Measurements from ENCODE around the gene CFTR.

DNA sequence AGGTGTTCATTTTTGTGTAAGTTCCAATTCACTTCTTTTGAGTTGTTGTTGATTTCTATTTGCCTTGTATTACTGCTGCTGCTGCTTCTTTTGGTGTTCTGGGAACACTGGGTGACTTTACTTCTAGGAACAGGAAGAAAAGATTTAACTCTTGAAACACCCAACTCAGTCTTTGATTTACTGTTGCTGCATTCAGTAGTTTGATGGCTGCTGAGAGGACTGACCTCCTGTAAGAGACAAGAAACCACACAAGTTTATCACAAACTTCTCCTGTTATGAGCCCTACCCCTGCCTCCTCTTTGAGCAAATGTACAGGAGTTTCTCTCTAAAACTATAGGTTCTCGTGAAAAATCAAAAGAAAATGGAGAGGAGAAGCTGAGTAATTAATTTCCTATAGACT is 231.7 kb downstream of the CFTR start:
- TF ChIP-seq, protein P1, sequence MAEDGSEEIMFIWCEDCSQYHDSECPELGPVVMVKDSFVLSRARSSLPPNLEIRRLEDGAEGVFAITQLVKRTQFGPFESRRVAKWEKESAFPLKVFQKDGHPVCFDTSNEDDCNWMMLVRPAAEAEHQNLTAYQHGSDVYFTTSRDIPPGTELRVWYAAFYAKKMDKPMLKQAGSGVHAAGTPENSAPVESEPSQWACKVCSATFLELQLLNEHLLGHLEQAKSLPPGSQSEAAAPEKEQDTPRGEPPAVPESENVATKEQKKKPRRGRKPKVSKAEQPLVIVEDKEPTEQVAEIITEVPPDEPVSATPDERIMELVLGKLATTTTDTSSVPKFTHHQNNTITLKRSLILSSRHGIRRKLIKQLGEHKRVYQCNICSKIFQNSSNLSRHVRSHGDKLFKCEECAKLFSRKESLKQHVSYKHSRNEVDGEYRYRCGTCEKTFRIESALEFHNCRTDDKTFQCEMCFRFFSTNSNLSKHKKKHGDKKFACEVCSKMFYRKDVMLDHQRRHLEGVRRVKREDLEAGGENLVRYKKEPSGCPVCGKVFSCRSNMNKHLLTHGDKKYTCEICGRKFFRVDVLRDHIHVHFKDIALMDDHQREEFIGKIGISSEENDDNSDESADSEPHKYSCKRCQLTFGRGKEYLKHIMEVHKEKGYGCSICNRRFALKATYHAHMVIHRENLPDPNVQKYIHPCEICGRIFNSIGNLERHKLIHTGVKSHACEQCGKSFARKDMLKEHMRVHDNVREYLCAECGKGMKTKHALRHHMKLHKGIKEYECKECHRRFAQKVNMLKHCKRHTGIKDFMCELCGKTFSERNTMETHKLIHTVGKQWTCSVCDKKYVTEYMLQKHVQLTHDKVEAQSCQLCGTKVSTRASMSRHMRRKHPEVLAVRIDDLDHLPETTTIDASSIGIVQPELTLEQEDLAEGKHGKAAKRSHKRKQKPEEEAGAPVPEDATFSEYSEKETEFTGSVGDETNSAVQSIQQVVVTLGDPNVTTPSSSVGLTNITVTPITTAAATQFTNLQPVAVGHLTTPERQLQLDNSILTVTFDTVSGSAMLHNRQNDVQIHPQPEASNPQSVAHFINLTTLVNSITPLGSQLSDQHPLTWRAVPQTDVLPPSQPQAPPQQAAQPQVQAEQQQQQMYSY (CRISPR knock-in tag; IDR thresholded peaks at IDR 0.05) = no peak
- no peak for TF ChIP-seq NFYB (CRISPR knock-in tag; conservative IDR thresholded peaks at IDR 0.05; ENCODE audit: low read depth)
- TF ChIP-seq, protein P2, sequence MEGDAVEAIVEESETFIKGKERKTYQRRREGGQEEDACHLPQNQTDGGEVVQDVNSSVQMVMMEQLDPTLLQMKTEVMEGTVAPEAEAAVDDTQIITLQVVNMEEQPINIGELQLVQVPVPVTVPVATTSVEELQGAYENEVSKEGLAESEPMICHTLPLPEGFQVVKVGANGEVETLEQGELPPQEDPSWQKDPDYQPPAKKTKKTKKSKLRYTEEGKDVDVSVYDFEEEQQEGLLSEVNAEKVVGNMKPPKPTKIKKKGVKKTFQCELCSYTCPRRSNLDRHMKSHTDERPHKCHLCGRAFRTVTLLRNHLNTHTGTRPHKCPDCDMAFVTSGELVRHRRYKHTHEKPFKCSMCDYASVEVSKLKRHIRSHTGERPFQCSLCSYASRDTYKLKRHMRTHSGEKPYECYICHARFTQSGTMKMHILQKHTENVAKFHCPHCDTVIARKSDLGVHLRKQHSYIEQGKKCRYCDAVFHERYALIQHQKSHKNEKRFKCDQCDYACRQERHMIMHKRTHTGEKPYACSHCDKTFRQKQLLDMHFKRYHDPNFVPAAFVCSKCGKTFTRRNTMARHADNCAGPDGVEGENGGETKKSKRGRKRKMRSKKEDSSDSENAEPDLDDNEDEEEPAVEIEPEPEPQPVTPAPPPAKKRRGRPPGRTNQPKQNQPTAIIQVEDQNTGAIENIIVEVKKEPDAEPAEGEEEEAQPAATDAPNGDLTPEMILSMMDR (IDR thresholded peaks at IDR 0.05) = no peak
- TF ChIP-seq, protein P3, sequence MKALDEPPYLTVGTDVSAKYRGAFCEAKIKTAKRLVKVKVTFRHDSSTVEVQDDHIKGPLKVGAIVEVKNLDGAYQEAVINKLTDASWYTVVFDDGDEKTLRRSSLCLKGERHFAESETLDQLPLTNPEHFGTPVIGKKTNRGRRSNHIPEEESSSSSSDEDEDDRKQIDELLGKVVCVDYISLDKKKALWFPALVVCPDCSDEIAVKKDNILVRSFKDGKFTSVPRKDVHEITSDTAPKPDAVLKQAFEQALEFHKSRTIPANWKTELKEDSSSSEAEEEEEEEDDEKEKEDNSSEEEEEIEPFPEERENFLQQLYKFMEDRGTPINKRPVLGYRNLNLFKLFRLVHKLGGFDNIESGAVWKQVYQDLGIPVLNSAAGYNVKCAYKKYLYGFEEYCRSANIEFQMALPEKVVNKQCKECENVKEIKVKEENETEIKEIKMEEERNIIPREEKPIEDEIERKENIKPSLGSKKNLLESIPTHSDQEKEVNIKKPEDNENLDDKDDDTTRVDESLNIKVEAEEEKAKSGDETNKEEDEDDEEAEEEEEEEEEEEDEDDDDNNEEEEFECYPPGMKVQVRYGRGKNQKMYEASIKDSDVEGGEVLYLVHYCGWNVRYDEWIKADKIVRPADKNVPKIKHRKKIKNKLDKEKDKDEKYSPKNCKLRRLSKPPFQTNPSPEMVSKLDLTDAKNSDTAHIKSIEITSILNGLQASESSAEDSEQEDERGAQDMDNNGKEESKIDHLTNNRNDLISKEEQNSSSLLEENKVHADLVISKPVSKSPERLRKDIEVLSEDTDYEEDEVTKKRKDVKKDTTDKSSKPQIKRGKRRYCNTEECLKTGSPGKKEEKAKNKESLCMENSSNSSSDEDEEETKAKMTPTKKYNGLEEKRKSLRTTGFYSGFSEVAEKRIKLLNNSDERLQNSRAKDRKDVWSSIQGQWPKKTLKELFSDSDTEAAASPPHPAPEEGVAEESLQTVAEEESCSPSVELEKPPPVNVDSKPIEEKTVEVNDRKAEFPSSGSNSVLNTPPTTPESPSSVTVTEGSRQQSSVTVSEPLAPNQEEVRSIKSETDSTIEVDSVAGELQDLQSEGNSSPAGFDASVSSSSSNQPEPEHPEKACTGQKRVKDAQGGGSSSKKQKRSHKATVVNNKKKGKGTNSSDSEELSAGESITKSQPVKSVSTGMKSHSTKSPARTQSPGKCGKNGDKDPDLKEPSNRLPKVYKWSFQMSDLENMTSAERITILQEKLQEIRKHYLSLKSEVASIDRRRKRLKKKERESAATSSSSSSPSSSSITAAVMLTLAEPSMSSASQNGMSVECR (CRISPR knock-in tag; IDR thresholded peaks at IDR 0.05; ENCODE audit: borderline replicate concordance) = no peak
- no peak for TF ChIP-seq NR1H2 (CRISPR knock-in tag; IDR thresholded peaks at IDR 0.05)
- TF ChIP-seq, protein P4, sequence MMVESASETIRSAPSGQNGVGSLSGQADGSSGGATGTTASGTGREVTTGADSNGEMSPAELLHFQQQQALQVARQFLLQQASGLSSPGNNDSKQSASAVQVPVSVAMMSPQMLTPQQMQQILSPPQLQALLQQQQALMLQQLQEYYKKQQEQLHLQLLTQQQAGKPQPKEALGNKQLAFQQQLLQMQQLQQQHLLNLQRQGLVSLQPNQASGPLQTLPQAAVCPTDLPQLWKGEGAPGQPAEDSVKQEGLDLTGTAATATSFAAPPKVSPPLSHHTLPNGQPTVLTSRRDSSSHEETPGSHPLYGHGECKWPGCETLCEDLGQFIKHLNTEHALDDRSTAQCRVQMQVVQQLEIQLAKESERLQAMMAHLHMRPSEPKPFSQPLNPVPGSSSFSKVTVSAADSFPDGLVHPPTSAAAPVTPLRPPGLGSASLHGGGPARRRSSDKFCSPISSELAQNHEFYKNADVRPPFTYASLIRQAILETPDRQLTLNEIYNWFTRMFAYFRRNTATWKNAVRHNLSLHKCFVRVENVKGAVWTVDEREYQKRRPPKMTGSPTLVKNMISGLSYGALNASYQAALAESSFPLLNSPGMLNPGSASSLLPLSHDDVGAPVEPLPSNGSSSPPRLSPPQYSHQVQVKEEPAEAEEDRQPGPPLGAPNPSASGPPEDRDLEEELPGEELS (CRISPR knock-in tag; IDR thresholded peaks at IDR 0.05) = no peak
